HL-60 (cell line): ENCODE data around the gene PCIF1.
A peak's percentile ranks its signal among the peaks of the same experiment; 100 is the strongest.

Experiments used
- DNase-seq, 2 experiments: peaks; one replicate each; pipeline ENCODE4 v3.0.0-alpha.2; 2010 to 2020; ENCODE audit warnings: low read depth in 1 of 2, low spot score in 1 of 2
- H3K27ac ChIP-seq: fragments of 250-450 bp; sonication (Bioruptor Pico); replicated peaks from 2 replicates; pipeline ENCODE4 v1.5.1; 2020; ENCODE audit warnings: mild to moderate bottlenecking, moderate library complexity
- H3K27me3 ChIP-seq: fragments of 250-450 bp; sonication (Bioruptor Pico); 2 replicates; pipeline ENCODE4 v1.5.1; 2021; ENCODE audit warnings: mild to moderate bottlenecking, moderate library complexity; ENCODE audit not compliant: insufficient read depth, poor library complexity, severe bottlenecking
- H3K4me3 ChIP-seq: replicated peaks from 2 replicates; pipeline ENCODE4 v1.5.1; 2011; ENCODE audit warnings: mild to moderate bottlenecking, control low read depth, low read length; ENCODE audit not compliant: insufficient read depth
- GABPA ChIP-seq: IDR thresholded peaks from 2 replicates; pipeline ENCODE4 v1.6.1; 2012; ENCODE audit warnings: low read depth
- POLR2AphosphoS5 ChIP-seq: IDR thresholded peaks from 2 replicates; pipeline ENCODE4 v1.6.1; 2012; ENCODE audit warnings: low read depth
- SPI1 ChIP-seq: IDR thresholded peaks from 2 replicates; pipeline ENCODE4 v1.6.1; 2012; ENCODE audit warnings: low read depth, mild to moderate bottlenecking, borderline replicate concordance
- TF ChIP-seq, protein P1 (sequence below): IDR thresholded peaks from one replicate; pipeline ENCODE4 v1.5.1; 2011; ENCODE audit warnings: low read length, control low read depth, inconsistent platforms; ENCODE audit not compliant: insufficient read depth
- TF ChIP-seq, protein P2 (sequence below): IDR thresholded peaks from 2 replicates; pipeline ENCODE4 v1.6.1; 2012; ENCODE audit warnings: low read depth; ENCODE audit not compliant: insufficient replicate concordance

Gene PCIF1

GRCh38 chr20:45943613-45944012, 9.1 kb downstream of the PCIF1 start:
- Histone ChIP-seq H3K27me3 (no peaks in the 10 kb centered on the region), H3K4me3 (no peak overlapping the region), H3K27ac (peak overlapping the region; percentile 31)
- DNase-seq: no peak
- TF ChIP-seq POLR2AphosphoS5 (no peak), SPI1 (no peak), GABPA (no peak)
- TF ChIP-seq, protein P1, sequence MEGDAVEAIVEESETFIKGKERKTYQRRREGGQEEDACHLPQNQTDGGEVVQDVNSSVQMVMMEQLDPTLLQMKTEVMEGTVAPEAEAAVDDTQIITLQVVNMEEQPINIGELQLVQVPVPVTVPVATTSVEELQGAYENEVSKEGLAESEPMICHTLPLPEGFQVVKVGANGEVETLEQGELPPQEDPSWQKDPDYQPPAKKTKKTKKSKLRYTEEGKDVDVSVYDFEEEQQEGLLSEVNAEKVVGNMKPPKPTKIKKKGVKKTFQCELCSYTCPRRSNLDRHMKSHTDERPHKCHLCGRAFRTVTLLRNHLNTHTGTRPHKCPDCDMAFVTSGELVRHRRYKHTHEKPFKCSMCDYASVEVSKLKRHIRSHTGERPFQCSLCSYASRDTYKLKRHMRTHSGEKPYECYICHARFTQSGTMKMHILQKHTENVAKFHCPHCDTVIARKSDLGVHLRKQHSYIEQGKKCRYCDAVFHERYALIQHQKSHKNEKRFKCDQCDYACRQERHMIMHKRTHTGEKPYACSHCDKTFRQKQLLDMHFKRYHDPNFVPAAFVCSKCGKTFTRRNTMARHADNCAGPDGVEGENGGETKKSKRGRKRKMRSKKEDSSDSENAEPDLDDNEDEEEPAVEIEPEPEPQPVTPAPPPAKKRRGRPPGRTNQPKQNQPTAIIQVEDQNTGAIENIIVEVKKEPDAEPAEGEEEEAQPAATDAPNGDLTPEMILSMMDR: no peak
- TF ChIP-seq, protein P2, sequence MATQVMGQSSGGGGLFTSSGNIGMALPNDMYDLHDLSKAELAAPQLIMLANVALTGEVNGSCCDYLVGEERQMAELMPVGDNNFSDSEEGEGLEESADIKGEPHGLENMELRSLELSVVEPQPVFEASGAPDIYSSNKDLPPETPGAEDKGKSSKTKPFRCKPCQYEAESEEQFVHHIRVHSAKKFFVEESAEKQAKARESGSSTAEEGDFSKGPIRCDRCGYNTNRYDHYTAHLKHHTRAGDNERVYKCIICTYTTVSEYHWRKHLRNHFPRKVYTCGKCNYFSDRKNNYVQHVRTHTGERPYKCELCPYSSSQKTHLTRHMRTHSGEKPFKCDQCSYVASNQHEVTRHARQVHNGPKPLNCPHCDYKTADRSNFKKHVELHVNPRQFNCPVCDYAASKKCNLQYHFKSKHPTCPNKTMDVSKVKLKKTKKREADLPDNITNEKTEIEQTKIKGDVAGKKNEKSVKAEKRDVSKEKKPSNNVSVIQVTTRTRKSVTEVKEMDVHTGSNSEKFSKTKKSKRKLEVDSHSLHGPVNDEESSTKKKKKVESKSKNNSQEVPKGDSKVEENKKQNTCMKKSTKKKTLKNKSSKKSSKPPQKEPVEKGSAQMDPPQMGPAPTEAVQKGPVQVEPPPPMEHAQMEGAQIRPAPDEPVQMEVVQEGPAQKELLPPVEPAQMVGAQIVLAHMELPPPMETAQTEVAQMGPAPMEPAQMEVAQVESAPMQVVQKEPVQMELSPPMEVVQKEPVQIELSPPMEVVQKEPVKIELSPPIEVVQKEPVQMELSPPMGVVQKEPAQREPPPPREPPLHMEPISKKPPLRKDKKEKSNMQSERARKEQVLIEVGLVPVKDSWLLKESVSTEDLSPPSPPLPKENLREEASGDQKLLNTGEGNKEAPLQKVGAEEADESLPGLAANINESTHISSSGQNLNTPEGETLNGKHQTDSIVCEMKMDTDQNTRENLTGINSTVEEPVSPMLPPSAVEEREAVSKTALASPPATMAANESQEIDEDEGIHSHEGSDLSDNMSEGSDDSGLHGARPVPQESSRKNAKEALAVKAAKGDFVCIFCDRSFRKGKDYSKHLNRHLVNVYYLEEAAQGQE: no peak

GRCh38 chr20:45944151-45944964, 9.9 kb downstream of the PCIF1 start:
- no peak for TF ChIP-seq POLR2AphosphoS5
- TF ChIP-seq, protein P2: no peak
- TF ChIP-seq, protein P1: no peak
- TF ChIP-seq SPI1: no peak
- TF ChIP-seq GABPA: no peak
- Histone ChIP-seq H3K27ac (peak overlapping the region; percentile 31), H3K27me3 (no peaks in the 10 kb centered on the region), H3K4me3 (no peak overlapping the region)
- peak in 1 of 2 experiments; percentile 65 for DNase-seq

DNA sequence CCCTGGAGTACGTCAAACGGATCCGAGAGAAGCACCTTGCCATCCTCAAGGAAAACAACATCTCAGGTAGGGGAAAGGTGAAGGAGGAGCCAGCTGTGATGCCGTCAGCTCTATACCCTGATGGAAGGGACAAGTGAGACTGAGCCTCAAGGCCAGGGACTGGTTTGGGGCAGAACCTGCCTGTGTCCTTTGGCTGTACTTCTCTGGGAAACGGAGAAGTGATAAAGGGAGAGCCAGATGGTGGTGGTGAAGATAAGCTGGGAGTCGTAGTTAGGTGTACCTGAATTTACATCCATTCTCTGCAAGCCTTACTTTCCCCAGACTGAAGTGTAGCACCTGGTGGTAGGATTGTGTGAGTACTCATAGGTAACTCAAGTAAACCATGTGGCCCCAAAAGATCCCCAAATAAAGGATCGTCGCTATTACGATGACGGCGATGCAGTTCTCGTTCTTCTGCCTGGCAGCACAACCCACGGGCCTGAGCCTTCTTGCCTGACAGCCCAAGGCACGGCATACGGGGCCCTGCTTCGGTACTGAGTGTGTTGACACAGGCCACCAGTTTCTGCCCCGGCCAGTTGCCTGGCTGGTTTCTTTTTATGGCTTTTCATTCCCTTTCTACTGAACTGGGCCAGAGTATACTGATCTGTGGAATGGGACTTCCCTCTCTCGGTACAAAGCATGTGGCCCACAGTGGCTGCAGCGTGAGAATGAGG, 10.6 kb downstream of the PCIF1 start:
- no peak for DNase-seq
- Histone ChIP-seq H3K4me3 (no peak overlapping the region), H3K27ac (peak overlapping the region; percentile 88), H3K27me3 (no peaks in the 10 kb centered on the region)
- TF ChIP-seq GABPA (no peak), POLR2AphosphoS5 (no peak), SPI1 (no peak)
- TF ChIP-seq, protein P1: no peak
- TF ChIP-seq, protein P2: no peak
